Stimulated activated CD4-positive, alpha-beta T cell treated with anti-CD3 and anti-CD28 coated beads, Interleukin-1b, Interleukin-23, amount 100 ng/mL, for 4 hours (primary cell): ENCODE results near the gene PLEKHN1.
"Not testable (repeated sequence)": the region's sequence is repeated elsewhere in the genome, so short reads cannot be mapped to it uniquely, and the experiment has no call there.

ENCODE experiments used
- DNase-seq, 2 donors: peaks; one replicate each; pipeline ENCODE4 v3.0.0-alpha.2; 2020; ENCODE audit warnings: low read depth in 2 of 2

PLEKHN1 gene

DNA sequence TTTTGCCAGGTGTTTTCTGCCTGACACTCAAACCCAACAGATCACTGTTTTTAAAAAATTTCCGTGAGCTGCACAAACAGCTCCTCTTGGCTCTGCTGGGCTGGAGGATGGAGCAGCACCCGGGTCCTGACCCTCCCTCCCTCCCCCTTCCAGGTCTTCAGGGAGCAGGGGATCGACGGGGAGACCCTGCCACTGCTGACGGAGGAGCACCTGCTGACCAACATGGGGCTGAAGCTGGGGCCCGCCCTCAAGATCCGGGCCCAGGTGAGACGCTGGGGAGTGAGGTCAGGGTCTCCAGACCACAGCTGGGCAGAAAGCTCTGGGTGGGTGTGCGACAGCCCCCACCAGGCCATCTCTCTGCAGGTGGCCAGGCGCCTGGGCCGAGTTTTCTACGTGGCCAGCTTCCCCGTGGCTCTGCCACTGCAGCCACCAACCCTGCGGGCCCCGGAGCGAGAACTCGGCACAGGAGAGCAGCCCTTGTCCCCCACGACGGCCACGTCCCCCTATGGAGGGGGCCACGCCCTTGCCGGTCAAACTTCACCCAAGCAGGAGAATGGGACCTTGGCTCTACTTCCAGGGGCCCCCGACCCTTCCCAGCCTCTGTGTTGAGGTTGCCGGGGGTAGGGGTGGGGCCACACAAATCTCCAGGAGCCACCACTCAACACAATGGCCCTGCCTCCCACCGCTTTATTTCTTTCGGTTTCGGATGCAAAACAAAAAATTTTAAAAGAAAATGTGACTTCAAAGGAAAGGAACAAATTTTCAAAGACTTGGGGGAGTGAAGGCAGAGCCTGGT lies 22.5 kb upstream of the PLEKHN1 start:
- no peak for DNase-seq

DNA sequence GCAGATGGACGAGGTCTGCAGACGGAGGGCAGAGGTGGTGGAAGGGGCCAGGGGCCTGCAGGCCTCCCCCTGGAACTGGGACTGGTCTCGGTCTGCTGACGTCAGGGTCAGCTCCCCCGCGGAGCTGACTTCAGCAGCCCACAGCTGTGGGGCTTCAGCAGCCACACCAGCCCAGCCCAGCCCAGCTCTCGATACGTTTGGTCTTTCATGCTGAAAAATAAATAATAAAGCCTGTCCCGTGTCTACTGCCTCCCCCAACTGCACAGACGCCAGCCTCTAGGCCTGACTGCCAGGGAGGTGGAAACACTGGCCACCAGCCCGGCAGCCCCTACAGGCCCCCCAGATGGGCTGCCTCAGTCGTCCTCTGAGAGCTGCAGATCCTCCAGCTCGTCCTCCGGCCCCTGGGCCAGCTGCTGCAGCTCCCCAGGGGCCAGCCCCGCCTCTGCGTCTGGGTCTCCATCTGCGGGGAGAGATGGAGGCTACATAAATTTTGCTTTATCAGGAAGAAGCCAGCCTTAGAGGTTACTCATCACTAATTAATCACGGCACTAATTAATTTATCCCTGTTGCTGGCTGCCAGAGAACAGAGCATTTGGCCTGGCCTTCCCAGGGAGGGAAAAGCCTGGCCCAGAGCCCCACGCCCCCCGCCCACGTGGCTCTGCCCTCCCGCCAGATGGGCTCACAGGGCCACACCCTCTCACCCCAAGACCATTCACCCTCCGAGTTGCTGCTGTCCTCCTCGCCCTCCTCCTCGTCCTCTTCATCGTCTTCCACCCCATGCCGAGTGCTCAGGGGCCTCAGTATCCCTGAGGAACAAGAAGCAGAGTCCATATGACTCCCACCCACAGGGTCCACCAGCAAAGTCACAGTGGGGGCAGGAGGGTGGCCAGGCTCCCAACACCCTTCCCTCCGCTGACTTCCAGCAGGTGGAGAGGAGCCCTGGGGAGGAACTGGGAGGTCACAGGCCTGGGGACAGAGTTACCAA lies 21.6 kb upstream of the PLEKHN1 start:
- DNase-seq = no peak

DNA sequence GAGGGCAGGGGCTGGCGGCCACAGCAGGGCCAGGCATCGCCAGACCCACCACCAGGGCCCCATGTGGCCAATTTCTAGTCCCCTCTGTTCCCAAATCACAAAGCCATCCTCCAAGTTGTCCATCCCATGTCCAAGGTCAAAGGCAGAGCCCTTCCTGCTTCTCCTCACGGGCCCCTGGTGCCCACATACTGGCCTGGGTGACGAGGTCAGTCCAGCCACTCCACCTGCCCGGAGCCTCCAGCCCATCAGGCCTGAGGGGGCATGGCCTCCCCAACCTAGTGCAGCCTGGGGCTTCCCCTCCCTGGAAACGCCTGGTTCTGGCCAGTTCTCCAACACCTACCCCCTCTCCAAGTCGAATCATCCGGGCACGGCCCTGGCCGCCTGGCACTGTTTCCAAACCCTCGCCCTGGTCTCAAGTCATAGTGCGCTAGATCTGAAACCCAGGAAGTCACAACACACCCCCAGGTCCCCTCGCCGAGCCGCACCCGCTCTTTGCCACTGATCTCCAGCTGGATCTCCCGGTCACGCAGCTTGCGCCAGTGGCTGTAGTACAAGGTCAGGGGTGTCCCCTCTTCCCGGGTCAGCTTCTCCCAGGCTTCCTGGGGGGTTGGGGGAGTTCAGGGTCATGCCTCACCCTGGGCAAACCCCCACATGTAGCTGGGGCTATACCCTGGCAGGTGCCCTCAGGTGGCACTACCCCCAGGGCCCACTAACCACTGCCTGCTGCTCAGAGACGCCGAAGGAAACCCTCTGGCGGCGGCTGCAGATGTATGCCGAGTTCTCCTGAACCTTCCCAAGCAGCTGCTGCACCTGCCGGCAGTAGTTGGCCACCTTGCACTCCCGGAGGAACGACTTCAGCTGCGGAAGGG lies 20.4 kb upstream of the PLEKHN1 start:
- DNase-seq = no peak

GRCh38 chr1:946811-947210 lies 19.5 kb upstream of the PLEKHN1 start:
- DNase-seq = not testable (repeated sequence)

DNA sequence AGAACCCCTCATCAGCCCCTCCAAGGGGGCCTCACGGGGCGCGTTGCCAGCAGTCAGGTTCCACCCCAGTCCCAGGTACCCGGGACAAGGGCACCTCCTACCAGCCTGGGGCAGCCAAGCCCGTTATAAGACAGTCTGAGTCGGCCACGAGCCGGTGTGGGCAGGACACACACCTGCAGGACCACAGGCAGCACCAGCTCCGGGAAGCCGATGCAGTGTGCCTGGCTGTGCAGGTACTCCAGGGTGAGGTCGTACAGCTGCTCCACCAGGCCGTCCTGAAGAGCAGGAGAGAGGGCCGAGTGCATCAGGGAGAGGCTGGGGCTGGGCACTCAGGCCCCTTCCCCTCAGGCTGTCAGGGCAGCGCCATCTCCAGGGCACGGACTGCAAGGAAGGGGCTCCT lies 18.3 kb upstream of the PLEKHN1 start:
- DNase-seq = no peak

DNA sequence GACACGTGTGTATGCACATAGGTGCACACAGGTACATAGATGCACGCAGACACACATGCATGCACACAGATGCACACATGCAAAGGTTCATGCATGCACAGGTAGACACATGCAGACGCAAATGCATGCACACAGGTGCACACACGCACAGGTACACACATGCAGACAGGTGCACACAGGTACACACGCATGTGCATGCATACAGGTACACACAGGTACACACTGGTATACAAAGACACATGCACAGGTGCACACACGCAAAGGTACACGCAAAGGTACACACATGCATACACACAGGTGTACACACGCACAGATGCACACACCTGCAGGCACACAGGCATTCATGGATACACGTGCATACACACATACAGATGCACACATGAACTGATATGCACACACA lies 16.0 kb upstream of the PLEKHN1 start:
- no peak for DNase-seq

DNA sequence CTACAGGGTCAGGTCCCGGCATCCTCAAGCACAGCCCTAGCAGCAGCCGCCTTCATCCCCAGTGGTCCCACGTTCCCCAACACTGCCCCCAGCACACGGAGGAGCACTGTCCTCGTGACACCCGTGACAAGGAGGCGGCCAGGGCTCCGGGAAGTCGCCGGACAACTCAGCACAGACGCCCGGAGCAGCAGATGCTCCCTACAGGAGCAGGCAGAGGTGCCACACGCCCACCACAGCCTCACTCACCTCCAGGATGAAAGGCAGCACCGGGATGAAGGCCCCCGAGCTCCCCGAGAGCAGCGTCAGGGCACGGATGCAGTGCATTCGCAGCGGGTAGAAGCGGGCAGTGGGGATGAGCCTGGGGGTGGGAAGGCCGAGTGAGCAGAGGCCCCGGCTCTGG lies 15.4 kb upstream of the PLEKHN1 start:
- DNase-seq = no peak

- DNase-seq = no peak
These were observed 14.9 kb upstream of the PLEKHN1 start for GRCh38 chr1:951364-951763.

- DNase-seq = no peak
These were observed 14.1 kb upstream of the PLEKHN1 start for GRCh38 chr1:952201-952600.

DNA sequence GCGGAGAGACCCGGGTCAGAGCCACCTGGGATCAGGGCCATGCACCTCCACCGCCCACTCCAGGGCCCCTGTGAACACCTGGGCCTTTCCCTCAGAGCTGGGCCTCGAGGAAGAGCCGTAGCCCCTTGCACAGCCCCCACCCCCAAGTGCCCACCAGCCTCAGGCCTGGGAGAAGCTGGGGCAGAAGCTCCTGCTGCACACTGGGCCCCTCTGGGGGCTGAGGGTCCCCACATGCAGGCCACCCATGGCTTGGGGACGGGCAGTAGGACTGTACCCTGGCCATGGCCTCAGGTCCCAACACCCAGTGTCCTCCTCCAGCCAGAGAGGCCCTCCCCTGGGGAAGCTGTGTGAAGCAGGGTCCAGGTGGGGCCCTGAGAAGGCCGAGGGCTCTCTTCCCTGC lies 13.7 kb upstream of the PLEKHN1 start:
- DNase-seq = no peak

DNA sequence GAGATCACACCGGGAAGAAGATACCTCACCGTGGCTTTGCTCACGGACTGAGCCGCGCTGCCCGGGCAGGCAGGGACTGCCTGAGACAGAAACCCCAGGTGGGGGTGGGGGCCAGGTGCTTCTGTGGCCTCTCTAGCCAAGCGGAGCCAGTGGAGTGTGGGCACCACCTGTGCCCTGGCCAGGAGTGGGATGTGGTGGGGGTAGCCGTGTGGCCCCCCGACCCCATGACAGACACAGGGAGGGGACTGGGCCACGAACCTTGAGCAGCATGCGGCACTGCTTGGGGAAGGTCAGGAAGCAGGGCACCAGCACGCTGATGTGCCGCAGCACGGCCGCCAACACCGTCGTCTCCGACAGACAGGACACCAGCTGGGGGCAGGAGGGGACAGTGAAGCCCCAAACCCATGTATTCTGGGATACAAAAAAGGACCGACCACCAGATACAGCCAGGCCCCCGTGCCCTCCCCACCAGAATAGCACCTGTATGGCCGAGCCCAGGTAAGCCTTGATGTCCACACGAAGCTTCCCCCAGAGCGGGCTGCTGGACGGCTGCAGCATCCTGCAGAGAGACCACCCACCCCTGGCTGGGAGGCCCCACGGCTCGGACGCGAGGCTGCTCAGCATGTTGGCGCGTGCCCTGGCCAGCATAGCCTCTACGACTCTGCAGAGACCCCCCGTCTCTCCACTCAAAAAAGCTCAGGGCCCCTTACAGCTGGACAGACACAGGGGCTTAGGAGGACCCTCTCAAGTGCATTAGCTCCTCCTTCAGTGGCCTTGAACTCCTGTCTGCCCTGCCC lies 12.6 kb upstream of the PLEKHN1 start:
- no peak for DNase-seq

DNA sequence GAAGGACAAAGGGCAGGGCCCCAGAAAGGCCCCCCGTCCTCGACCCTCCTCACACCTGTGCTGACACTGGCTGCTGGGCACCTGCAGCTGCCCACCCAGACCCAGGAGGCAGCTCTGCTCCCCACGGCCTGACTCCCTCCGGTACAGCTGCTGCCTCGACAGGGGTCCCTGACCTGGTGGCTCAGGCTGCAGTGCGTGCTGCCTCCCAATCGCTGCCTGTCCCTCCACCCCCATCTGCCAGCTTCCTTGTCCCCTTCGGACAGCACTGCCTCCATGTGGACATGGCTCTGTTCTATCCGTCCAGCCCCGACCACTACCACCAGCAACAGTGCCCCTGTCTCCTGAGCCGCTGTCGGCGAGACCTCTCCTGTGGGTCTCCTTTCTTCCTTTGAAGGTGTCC lies 11.4 kb upstream of the PLEKHN1 start:
- no peak for DNase-seq

DNA sequence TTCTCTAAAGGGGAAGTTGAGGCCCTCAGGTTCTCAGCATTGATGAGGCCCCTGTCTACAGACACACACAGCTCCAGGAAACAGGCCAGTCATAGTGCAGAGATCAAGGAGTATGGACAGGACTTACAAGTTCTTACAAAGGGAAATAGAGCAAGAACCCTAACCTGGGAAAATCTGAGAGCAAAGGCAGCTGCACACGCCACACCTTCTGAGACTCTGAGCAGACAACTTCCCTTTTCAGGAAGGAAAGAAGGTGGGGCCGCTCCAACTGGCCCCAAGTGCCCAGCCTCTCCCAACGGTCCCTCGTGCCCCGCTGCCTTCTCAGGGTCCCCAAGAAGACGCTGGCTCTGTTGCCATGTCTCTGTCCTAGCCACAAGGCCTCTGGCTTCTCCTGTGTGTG lies 10.8 kb upstream of the PLEKHN1 start:
- no peak for DNase-seq

- DNase-seq = no peak
These were observed 9.6 kb upstream of the PLEKHN1 start for GRCh38 chr1:956636-957035.

DNA sequence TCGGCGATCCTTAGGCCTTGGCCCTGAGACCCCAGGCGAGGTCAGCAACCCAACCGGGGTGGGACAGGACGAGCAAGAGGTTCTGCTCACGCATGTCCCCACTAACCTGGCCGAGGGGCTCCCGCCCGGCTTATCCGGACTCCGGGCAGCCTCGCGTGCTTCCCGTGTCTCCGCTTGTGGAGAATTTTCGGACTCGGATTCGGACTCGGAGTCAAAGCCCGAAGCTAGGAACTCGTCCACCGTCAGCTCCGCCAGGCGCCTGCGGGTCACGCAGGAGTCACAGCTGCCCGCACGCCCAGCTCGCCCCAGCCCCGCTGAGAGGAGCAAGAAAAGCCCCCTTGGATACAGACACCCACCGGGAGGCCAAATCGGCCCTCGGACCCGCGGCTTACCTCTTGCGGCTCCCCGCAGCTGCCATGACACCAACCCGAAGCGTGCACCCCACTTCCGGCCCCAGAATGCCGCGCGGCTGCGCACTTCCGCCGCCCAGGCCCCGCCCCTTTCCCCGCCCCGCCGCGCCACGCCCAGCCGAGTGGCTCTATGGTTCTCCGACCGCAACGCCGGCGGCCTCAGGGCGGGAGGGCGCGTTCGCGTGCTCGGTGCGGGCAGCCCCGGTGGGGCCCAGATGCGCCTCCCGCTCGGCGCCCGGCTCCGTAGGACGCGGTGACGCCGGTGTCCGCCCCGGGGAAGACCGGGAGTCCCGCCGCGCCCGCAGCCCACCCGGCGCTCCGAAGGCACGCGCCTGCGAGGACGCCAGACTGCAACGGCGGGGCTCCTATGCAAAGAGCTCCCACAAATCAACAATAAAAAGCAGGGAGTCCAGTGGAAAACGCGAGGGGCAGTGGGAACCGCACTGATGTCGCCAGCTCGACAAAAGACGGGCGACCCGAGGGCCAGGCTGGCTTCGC lies 7.2 kb upstream of the PLEKHN1 start, which contains the start of gene NOC2L:
Gene NOC2L (minus strand): TSS at position 434 of the 908 bp plus-strand sequence. CDS start 16 bp downstream, at position 418.
- peak; percentile 99 for DNase-seq

DNA sequence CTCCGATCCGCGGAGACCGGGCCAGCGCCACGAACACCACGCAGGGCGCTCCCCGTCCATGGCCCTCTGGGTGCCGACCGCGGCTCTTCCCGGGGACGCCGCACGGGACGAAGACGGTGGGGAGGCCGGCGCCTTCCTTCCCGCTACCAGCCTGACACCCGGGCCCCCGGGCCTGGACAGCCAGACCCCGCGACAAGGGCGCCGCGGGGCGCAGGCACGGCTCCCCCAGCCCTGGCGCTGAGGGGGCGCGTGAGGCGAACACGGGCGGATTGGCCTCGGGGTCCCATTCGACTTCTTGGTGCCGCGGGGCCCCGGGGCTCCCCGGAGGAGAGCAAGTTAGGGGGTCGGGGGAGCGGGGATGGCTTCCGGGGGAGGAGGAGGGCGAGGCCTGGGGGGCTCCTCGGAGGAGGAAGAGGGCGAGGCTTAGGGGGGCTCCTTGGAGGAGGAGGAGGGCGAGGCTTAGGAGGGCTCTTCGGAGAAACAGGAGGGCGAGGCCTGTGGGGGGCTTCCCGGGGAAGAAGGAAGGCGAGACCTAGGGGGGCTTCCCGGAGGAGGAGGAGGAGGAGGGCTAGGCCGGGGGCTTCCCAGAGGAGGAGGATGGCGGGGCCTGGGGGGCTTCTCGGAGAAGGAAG lies 6.4 kb upstream of the PLEKHN1 start:
- no peak for DNase-seq

DNA sequence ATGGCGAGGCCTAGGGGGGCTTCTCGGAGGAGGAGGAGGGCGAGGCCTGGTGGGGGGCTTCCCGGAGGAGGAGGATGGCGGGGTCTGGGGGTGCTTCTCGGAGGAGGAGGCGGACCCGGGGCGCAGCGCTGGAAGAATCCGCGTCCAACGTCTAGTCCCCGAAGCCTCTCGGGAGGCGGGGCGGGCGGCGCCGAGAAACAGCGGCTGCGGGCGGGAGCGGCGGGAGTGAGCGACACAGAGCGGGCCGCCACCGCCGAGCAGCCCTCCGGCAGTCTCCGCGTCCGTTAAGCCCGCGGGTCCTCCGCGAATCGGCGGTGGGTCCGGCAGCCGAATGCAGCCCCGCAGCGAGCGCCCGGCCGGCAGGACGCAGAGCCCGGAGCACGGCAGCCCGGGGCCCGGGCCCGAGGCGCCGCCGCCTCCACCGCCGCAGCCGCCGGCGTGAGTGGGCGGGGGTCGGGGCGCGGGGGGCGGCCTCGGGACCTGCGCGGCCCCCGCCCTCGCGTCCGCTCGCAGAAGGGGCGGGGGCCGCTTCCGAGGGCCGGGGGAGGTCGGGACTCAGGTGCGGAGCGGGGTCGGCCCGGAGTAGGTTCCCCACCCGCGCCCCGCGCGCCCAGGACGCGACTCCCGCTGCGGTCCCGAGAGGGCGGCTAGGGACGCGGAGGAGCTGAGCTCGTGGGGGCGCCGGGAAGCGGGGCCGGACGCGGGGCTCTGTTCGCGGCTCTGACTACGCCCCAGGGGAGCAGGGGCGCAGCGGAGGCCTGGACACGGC lies 5.7 kb upstream of the PLEKHN1 start, which contains the start of gene KLHL17:
Gene KLHL17 (plus strand): TSS at position 222 of the 769 bp plus-strand sequence. CDS start 110 bp downstream, at position 332.
- peak; percentile 75 to 86 for DNase-seq

DNA sequence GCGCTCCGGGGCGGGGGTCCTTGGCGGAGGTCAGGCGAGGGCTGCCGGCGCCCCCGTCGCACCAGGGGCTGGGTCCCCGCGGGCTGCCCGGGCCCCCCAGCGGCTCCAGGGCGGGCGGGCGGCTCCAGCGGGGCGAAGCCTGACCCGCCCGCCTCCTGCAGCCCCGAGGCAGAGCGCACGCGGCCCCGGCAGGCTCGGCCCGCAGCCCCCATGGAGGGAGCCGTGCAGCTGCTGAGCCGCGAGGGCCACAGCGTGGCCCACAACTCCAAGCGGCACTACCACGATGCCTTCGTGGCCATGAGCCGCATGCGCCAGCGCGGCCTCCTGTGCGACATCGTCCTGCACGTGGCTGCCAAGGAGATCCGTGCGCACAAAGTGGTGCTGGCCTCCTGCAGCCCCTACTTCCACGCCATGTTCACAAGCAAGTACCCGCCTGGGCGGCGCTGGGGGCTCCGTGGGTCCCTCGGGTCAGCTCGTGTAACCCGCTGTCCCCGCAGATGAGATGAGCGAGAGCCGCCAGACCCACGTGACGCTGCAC lies 5.1 kb upstream of the PLEKHN1 start:
- DNase-seq = no peak
